Cardiac septum (tissue), 1 donor: ENCODE data around the gene NET1. TPM values are rescaled to one million over a fixed set of nuclear protein-coding genes. Genes with fewer than 3 reads are reported as not detected.
"Not testable (repeated sequence)": the region's sequence is repeated elsewhere in the genome, so short reads cannot be mapped to it uniquely, and the experiment has no call there.

ENCODE experiments used
- DNase-seq: peaks from one replicate; pipeline ENCODE4 v3.0.0-alpha.2; 2020; ENCODE audit warnings: low spot score
- intact Hi-C: fragments of 100-400 bp; cut with DNase I; formaldehyde crosslinking; loops from one replicate; pipeline ENCODE4 v1.14.0; 2022
- long read RNA-seq: library from polyadenylated mRNA; unstranded; transcript quantifications from one replicate; pipeline ENCODE4 v2.0.0, GENCODE V29; 2021
- total RNA-seq: library from RNA; stranded (reverse); fragmentation: NEBNext Ultra II Directional; extraction: Animal tissue kit (Norgen Biotek cat#: 25700); gene quantifications from one replicate; pipeline ENCODE4 v1.2.1, GENCODE V29; 2021
- donor health status: DM: no; HTN: no; CAD: no.

The NET1 gene
- total RNA-seq: 20.9 TPM
- long read RNA-seq, transcript NET1-202 (10 exons, 3,253 nt): major isoform, 10 of 24 reads
- long read RNA-seq, transcript NET1-201 (12 exons, 3,402 nt): major isoform, 10 of 24 reads
- long read RNA-seq, partial matches to known transcripts: 3 of 24 reads
- long read RNA-seq, other reads (novel, unspliced or antisense): 1 of 24 reads

DNA sequence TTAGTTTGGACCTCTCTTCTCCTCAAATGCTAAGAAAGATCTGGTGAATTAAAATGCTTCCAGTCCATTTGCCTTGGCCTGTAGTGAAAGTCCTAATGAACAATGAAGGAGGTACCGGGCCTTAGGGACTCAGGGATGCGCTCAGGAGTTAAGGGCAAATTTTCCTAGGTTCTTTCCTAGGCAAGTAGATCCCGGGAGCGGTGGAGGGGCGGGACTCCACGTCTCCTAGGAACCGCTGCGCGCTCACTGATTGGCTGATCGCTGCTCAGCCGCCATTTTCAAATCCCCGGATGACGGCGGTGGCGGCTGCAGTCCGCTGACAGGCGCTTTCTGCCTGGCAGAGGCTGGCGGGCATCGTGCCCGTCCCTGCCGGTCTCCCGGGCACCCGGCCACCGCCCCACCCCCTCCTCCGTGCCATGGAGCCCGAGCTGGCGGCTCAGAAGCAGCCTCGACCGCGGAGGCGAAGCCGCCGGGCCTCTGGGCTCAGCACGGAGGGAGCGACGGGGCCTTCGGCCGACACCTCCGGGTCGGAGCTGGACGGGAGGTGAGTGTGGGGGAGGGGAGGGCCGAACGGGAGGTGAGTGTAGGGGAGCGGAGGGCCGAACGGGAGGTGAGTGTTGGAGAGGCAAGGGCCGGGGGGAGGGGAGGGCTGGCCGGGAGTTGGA lies at the start of gene NET1:
NET1 (plus strand) TSS at position 281 of the 665 bp plus-strand sequence; CDS start at position 417, 136 bp downstream.
- DNase-seq: peak; percentile 92
- intact Hi-C loops: loop anchor here (10.0 kb wide), 1 partner anchor 568 kb away; no protein-coding TSS in a partner anchor

DNA sequence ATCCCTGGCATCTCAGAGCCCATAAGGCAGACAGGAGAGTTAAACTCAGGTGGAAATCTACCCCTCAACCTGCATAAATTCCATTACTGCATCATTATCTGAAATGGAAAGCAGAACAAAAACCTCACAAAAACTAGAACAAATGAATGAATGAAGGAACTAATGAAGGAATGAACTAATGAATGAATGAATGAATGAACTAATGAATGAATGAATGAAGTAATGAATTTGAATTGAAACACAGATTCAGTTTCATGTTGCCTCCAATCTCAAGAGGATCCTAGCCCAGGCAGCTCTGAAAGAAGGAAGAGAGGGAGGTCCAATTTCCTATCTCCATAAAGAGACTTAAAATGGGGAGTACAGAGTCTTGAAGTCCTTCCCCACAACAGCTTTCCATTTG lies 49.5 kb upstream of the NET1 start:
- intact Hi-C loops: no loop called here

DNA sequence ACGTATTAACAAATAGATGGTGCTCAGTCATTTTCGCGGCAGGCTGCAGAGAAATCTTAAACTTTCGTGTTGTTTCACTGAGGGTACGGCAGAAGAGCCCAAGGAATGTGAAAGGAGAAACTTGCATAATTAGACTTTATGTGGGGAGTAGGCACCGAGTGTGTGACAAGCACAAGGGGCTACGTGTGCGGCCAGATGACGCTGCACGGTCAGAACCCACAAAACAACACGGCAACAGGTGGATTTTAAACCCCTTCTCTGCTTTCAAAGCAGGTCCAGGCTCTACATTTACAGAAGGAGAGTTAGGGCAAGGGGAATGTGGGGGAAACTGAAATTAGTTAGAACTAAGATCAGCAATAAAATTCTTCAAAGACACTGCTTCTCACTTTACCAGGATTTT lies 48.0 kb upstream of the NET1 start:
- intact Hi-C loops: no loop called here
- no peak for DNase-seq

More for the DNA sequence above, 49.5 kb upstream of the NET1 start:
- DNase-seq: no peak

- no peak for DNase-seq
- intact Hi-C loops: no loop called here
Observed at GRCh38 chr10:5364890-5365338, 47.4 kb upstream of the NET1 start, which contains the start of gene UCN3. UCN3 (plus strand) TSS chr10:5364966; CDS start chr10:5373721, 8,755 bp downstream.

DNA sequence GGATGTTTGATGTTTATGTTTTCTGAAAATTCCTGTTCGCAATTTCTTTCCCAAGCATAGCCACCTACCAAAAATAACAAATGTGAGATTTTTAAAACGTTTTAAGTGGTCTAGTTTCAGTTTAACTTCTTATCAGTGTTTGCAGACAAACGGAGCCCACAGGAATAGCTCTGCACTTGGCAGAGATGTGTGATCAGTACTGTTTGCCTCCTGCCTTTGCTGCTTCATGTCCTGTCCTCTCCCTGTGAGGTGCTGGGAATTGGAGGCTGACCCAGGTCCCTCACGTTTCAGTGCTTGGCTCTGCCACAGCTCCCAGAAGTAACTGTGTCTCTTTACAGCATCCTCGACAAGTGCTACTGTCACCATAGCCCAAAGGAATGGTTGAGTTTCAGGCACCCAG lies 46.4 kb upstream of the NET1 start:
- no peak for DNase-seq
- intact Hi-C loops: no loop called here

DNA sequence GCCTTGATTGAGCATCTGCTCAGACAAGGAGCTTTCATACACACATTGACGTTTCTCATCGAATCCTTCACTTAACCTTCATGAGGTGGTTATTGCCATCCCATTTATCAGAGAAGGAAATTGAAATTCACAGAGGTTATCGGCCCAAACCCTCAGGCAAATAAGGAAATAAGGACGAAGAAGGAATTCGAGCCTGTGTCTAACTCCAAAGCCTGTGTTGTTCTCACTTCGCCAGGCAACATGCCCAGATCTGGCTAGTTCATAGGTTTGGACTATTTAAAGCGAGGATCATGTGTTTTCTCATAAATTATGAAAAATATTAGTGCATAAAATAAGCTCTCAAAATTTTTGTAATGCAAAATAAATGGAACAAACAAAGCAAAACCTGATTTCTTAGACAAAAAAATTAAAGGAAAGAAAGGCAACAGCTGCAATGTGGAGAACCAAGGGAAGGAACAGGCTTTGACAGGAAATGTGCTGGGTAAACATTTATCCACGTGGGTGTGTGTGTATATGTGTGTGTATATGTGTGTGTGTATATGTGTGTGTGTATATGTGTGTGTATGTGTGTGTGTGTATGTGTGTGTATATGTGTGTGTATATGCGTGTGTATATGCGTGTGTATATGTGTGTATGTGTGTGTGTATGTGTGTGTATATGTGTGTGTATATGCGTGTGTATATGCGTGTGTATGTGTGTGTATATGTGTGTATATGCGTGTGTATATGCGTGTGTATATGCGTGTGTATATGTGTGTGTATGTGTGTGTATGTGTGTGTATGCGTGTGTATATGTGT lies 42.8 kb upstream of the NET1 start:
- DNase-seq: no peak
- intact Hi-C loops: no loop called here

- no peak for DNase-seq
- intact Hi-C loops: no loop called here
Observed at GRCh38 chr10:5370493-5371352, 41.6 kb upstream of the NET1 start.

DNA sequence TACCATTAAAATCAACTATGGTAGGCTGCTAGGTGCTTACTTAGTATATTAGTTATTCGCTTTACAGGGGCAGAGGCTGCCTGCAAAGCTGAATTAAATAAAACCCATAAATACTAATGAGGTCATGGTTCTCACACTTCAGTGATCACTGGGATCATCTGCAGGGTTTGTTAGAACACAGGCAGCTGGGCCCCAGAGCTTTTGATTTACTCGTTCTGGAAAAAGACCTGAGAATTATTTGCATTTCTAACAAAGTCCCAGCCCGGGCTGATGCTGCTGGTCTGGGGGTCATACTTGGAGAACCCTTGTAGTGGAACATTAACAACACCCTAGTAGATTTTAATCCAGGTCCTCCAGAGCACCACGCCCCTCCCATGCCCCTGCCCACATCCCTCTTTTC lies 39.0 kb upstream of the NET1 start:
- no peak for DNase-seq
- intact Hi-C loops: no loop called here

DNA sequence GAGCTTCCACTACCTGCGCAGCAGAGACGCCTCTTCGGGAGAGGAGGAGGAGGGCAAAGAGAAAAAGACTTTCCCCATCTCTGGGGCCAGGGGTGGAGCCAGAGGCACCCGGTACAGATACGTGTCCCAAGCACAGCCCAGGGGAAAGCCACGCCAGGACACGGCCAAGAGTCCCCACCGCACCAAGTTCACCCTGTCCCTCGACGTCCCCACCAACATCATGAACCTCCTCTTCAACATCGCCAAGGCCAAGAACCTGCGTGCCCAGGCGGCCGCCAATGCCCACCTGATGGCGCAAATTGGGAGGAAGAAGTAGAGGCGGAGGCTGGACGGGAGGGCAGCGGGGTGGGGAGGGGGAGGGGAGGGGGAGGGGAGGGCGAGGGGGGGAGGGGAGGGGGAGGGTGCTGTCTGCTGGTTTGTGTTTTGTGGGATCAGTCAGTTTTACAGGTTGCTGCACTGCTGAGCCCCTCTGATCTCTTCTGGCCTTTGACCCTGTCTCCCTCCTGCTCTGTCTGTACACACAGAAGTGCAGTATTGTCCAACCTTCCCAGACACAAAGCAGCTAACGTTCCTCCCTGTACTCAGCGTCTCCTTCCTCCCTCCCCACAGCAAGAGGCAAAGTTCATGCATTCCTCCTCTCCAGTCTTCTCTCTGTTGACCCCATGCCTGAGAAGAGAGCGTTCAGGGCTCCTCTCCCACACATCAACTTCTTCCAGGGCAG lies 38.3 kb upstream of the NET1 start:
- intact Hi-C loops: no loop called here
- DNase-seq: no peak

GRCh38 chr10:5376450-5376849 lies 35.9 kb upstream of the NET1 start:
- DNase-seq: no peak
- intact Hi-C loops: no loop called here

DNA sequence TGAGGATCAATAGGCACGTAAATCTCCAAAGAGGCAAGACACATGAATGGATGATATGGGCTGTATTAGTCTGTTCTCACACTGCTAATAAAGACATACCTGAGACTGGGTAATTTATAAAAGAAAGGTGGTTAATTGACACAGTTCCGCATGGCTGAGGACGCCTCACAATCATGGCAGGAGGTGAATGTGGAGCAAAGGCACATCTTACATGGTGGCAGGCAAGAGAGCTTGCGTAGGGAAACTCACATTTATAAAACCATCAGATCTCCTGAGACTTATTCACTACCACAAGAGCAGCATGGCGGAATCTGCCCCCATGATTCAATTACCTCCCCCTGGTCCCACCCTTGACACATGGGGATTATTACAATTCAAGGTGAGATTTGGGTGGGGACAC lies 33.2 kb upstream of the NET1 start:
- intact Hi-C loops, DNase-seq: not testable (repeated sequence)

DNA sequence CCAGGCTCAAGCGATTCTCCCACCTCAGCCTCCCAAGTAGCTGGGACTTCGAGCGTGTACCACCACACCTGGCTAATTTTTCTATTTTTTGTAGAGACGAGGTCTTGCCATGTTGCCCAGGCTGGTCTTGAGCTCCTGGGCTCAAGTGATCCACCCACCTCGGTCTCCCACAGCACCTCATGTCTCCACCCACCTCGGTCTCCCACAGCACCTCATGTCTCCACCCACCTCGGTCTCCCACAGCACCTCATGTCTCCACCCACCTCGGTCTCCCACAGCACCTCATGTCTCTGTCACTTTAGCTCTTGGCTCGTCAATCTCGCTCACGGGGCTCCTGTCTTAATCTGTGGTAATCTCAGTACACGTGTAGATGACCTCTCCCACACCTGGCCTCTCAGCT lies 32.0 kb upstream of the NET1 start:
- intact Hi-C loops: loop anchor here (5.0 to 10.0 kb wide), 3 partner anchors 83 to 566 kb away; no protein-coding TSS in a partner anchor
- DNase-seq: not testable (repeated sequence)

- intact Hi-C loops: loop anchor here (5.0 to 10.0 kb wide), 3 partner anchors 84 to 566 kb away; no protein-coding TSS in a partner anchor
Observed at GRCh38 chr10:5381187-5381586, 31.2 kb upstream of the NET1 start.

GRCh38 chr10:5385224-5385623 lies 27.1 kb upstream of the NET1 start:
- DNase-seq: no peak
- intact Hi-C loops: loop anchor here (5.0 to 10.0 kb wide), 3 partner anchors 47 to 570 kb away; no protein-coding TSS in a partner anchor

More at GRCh38 chr10:5381187-5381586, 31.2 kb upstream of the NET1 start:
- DNase-seq: no peak

DNA sequence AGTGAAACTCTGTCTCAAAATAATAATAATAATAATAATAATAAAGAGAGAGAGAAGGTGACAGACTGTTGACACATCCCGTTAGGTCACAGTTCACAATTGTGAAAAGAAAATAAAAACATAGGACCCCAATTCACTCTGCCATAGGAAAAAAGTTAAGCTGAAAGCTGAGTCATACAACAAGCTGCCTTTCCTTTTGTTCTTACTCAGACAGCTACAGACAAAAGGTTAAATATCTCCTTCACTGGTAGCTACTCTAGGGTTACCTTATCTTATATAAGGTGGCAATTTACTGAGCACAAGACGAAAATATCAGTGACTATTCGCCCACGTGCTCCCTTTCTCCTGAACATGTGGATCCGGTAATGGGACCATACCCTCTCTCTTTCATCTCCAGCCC lies 25.2 kb upstream of the NET1 start:
- no peak for DNase-seq
- intact Hi-C loops: loop anchor here (5.0 to 10.0 kb wide), 3 partner anchors 45 to 572 kb away; no protein-coding TSS in a partner anchor

GRCh38 chr10:5390607-5391205 lies 21.7 kb upstream of the NET1 start:
- intact Hi-C loops: no loop called here
- DNase-seq: no peak

GRCh38 chr10:5391790-5392189 lies 20.6 kb upstream of the NET1 start:
- intact Hi-C loops: no loop called here
- DNase-seq: no peak

DNA sequence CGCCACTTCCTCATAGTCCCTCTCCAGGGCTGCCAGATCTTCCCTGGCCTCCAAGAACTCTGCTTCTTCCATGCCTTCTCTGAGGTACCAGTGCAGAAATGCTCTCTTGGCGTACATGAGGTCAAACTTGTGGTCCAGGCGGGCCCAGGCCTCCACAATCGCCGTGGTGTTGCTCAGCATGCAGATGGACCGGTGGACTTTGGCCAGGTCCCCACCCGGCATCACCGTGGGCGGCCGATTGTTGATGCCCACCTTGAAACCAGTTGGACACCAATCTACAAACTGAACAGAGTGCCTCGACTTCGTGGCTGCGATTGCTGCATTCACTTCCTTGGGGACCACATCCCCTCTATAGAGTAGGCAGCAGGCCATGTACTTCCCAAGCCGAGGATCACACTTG lies 18.8 kb upstream of the NET1 start:
- DNase-seq: no peak
- intact Hi-C loops: no loop called here
